GM23338 (cell line): ENCODE measurements around the gene PRKAA1. TPM values are rescaled to one million over a fixed set of nuclear protein-coding genes. Genes with fewer than 3 reads are reported as not detected.

Experiments
- ATAC-seq: fragments of 200-7000 bp; cut with Tn5 transposase; 3 replicates; pipeline ENCODE4 v1.9.1; 2020
- DNase-seq: peaks from one replicate; pipeline ENCODE4 v3.0.0-alpha.2; 2015; ENCODE audit warnings: low spot score
- H2AFZ ChIP-seq: fragments of 200-600 bp; sonication (generic); 2 replicates; pipeline ENCODE4 v1.8.0; 2016; ENCODE audit warnings: antibody characterized with exemption, mild to moderate bottlenecking, moderate library complexity
- H3F3A ChIP-seq: fragments of 200-600 bp; sonication (generic); replicated peaks from 2 replicates; pipeline ENCODE4 v1.8.0; 2017; ENCODE audit warnings: antibody characterized with exemption, mixed run types, low read depth
- H3K27ac ChIP-seq: fragments of 200-600 bp; sonication (generic); 2 replicates; pipeline ENCODE4 v1.6.1; 2016; ENCODE audit warnings: low read depth
- H3K27me3 ChIP-seq: fragments of 200-600 bp; sonication (generic); 2 replicates; pipeline ENCODE4 v1.8.0; 2016; ENCODE audit warnings: mild to moderate bottlenecking, mixed run types, moderate library complexity; ENCODE audit not compliant: insufficient read depth
- H3K36me3 ChIP-seq: fragments of 200-600 bp; sonication (generic); 2 replicates; pipeline ENCODE4 v1.8.0; 2016; ENCODE audit warnings: mild to moderate bottlenecking; ENCODE audit not compliant: insufficient read depth
- H3K4me1 ChIP-seq: fragments of 200-600 bp; sonication (generic); 2 replicates; pipeline ENCODE4 v1.8.0; 2016; ENCODE audit warnings: mild to moderate bottlenecking, moderate library complexity; ENCODE audit not compliant: insufficient read depth
- H3K4me2 ChIP-seq: fragments of 200-600 bp; sonication (generic); 2 replicates; pipeline ENCODE4 v1.7.1; 2017; ENCODE audit warnings: mixed run types
- H3K4me3 ChIP-seq: fragments of 200-600 bp; sonication (generic); 2 replicates; pipeline ENCODE4 v1.6.1; 2016; ENCODE audit warnings: mixed run types
- H3K79me2 ChIP-seq: fragments of 200-600 bp; sonication (generic); replicated peaks from 2 replicates; pipeline ENCODE4 v1.8.0; 2017; ENCODE audit warnings: mild to moderate bottlenecking; ENCODE audit not compliant: insufficient read depth
- H3K9me2 ChIP-seq: fragments of 200-600 bp; sonication (generic); 2 replicates; pipeline ENCODE4 v1.8.0; 2017; ENCODE audit not compliant: insufficient read depth
- H4K20me1 ChIP-seq: fragments of 200-600 bp; sonication (generic); replicated peaks from 2 replicates; pipeline ENCODE4 v1.8.0; 2017; ENCODE audit warnings: mild to moderate bottlenecking; ENCODE audit not compliant: insufficient read depth
- H3K27ac Mint-ChIP-seq: 2 replicates; pipeline ENCODE4 v1.8.0; 2020; ENCODE audit warnings: inconsistent platforms, mild to moderate bottlenecking, moderate library complexity, mixed read lengths
- H3K27me3 Mint-ChIP-seq: 3 replicates; pipeline ENCODE4 v1.8.0; 2022; ENCODE audit warnings: low read depth, mild to moderate bottlenecking, moderate library complexity, mixed read lengths, inconsistent platforms; ENCODE audit not compliant: insufficient read depth, poor library complexity
- H3K36me3 Mint-ChIP-seq: 3 replicates; pipeline ENCODE4 v1.8.0; 2021; ENCODE audit warnings: low read depth, mild to moderate bottlenecking, inconsistent platforms, moderate library complexity, mixed read lengths
- H3K4me1 Mint-ChIP-seq: 3 replicates; pipeline ENCODE4 v1.8.0; 2020; ENCODE audit warnings: mild to moderate bottlenecking, inconsistent platforms, mixed read lengths
- H3K4me3 Mint-ChIP-seq: 3 replicates; pipeline ENCODE4 v1.8.0; 2021; ENCODE audit warnings: moderate library complexity, mild to moderate bottlenecking, inconsistent platforms, mixed read lengths
- H3K9me3 Mint-ChIP-seq: 3 replicates; pipeline ENCODE4 v1.8.0; 2020; ENCODE audit warnings: moderate library complexity, mild to moderate bottlenecking, inconsistent platforms, mixed read lengths
- CREB1 ChIP-seq: fragments of 250-450 bp; sonication (Bioruptor Pico); IDR thresholded peaks from 2 replicates; pipeline ENCODE4 v1.5.0; 2020; ENCODE audit warnings: low read depth, mild to moderate bottlenecking, moderate library complexity
- JUNB ChIP-seq: IDR thresholded peaks from one replicate; pipeline ENCODE4 v1.6.1; 2016; ENCODE audit warnings: antibody characterized with exemption; ENCODE audit not compliant: unreplicated experiment
- NANOG ChIP-seq: IDR thresholded peaks from 2 replicates; pipeline ENCODE4 v1.6.1; 2016; ENCODE audit warnings: antibody characterized with exemption, borderline replicate concordance
- REST ChIP-seq: IDR thresholded peaks from one replicate; pipeline ENCODE4 v1.6.1; 2018; ENCODE audit warnings: antibody characterized with exemption; ENCODE audit not compliant: unreplicated experiment
- STAT1 ChIP-seq: IDR thresholded peaks from one replicate; pipeline ENCODE4 v1.6.1; 2016; ENCODE audit warnings: antibody characterized with exemption; ENCODE audit not compliant: unreplicated experiment
- ZNF114 ChIP-seq: fragments of 250-450 bp; sonication (Bioruptor Pico); IDR thresholded peaks from 2 replicates; pipeline ENCODE4 v1.5.0; 2020; ENCODE audit warnings: mild to moderate bottlenecking, moderate library complexity
- ZNF462 ChIP-seq: fragments of 250-450 bp; sonication (Bioruptor Pico); IDR thresholded peaks from 2 replicates; pipeline ENCODE4 v1.5.0; 2020; ENCODE audit warnings: mild to moderate bottlenecking, moderate library complexity
- polyA plus RNA-seq: library from polyadenylated mRNA; unstranded; fragments of >200 nt; fragmentation: Nextera tagmentation; extraction: Ambion mirVana; gene quantifications from 2 replicates; pipeline ENCODE4 v1.2.1, GENCODE V29; 2016
- total RNA-seq: library from RNA; depleted of rRNA; stranded (reverse); fragments of >200 nt; shearing (Covaris generic); gene quantifications from 2 replicates; pipeline ENCODE4 v1.2.3, GENCODE V29; 2014

Gene PRKAA1
- total and polyA plus RNA-seq, 2 experiments from 2014 or later, result 10.3 to 35.0 TPM

GRCh38 chr5:40801771-40802562 lies 3.8 kb upstream of the PRKAA1 start:
- TF ChIP-seq STAT1, result no peak
- TF ChIP-seq JUNB, result no peak
- no peak for TF ChIP-seq CREB1 (CRISPR knock-in tag)
- no peak for TF ChIP-seq ZNF114 (CRISPR knock-in tag)
- TF ChIP-seq NANOG, result no peak
- TF ChIP-seq REST, result no peak
- TF ChIP-seq ZNF462 (CRISPR knock-in tag), result no peak
- Histone ChIP-seq H3K27me3 (no peaks in the 10 kb centered on the region), H3K27ac (no peak overlapping the region), H3K79me2 (peaks cover 6% of the 10 kb centered on the region), H4K20me1 (no peaks in the 10 kb centered on the region), H3K4me2 (0 out of 2 replicates have a peak overlapping the region, but pooled peaks have one; percentile 18), H3K4me3 (no peak overlapping the region), H3K4me1 (peaks cover 19% of the 10 kb centered on the region), H3F3A (0 out of 2 replicates have a peak, but pooled peaks cover 5% of the 10 kb centered on the region), H2AFZ (no peak overlapping the region), H3K9me2 (no peaks in the 10 kb centered on the region), H3K36me3 (no peaks in the 10 kb centered on the region)
- ATAC-seq, result no peak
- Mint-ChIP-seq H3K27me3 (peaks cover 11% of the 10 kb centered on the region), H3K4me1 (peaks cover 15% of the 10 kb centered on the region), H3K9me3 (peaks cover 3% of the 10 kb centered on the region; the same call in 1 of the 3 replicates), H3K4me3 (peak overlapping the region; percentile 45; the same call in 2 of the 3 replicates), H3K27ac (peak overlapping the region; percentile 82), H3K36me3 (peaks cover 2% of the 10 kb centered on the region; the same call in 2 of the 3 replicates)
- DNase-seq, result no peak
